Progenitor cell of endocrine pancreas (in vitro differentiated cells): Measurements from ENCODE around the gene WDR20. TPM values are rescaled to one million over a fixed set of nuclear protein-coding genes. Genes with fewer than 3 reads are reported as not detected.

Experiments used
- DNase-seq: peaks from one replicate; pipeline ENCODE4 v3.0.0; 2021; ENCODE audit warnings: low spot score; ENCODE audit not compliant: unreplicated experiment
- H3K27ac Mint-ChIP-seq: 2 replicates; pipeline ENCODE4 v1.8.0; 2021; ENCODE audit warnings: mild to moderate bottlenecking, moderate library complexity, mixed read lengths
- H3K27me3 Mint-ChIP-seq: 2 replicates; pipeline ENCODE4 v1.8.0; 2021; ENCODE audit warnings: mixed read lengths
- H3K36me3 Mint-ChIP-seq: 2 replicates; pipeline ENCODE4 v1.8.0; 2022; ENCODE audit warnings: mixed read lengths; ENCODE audit not compliant: insufficient read depth
- H3K4me1 Mint-ChIP-seq: 2 replicates; pipeline ENCODE4 v1.8.0; 2021; ENCODE audit warnings: low read depth, mixed read lengths
- H3K4me3 Mint-ChIP-seq: 2 replicates; pipeline ENCODE4 v1.8.0; 2021; ENCODE audit warnings: low read depth, mild to moderate bottlenecking, moderate library complexity, mixed read lengths
- H3K9me3 Mint-ChIP-seq: 2 replicates; pipeline ENCODE4 v1.8.0; 2021; ENCODE audit warnings: low read depth, mixed read lengths
- CTCF ChIP-seq: fragments of 200-600 bp; sonication (generic); IDR thresholded peaks from one replicate; pipeline ENCODE4 v1.5.0; 2021; ENCODE audit warnings: antibody characterized with exemption, mild to moderate bottlenecking; ENCODE audit not compliant: unreplicated experiment
- total RNA-seq: library from RNA; stranded (reverse); gene quantifications from 2 replicates; pipeline ENCODE4 v1.2.1, GENCODE V29; 2021

The WDR20 gene
- total RNA-seq, 1 donor from 2014 or later = 34.9 TPM

GRCh38 chr14:102157346-102157745 is 17.6 kb downstream of the WDR20 start:
- Mint-ChIP-seq H3K36me3 (peaks cover 5% of the 10 kb centered on the region), H3K9me3 (no peaks in the 10 kb centered on the region), H3K4me3 (no peak overlapping the region), H3K27ac (no peak overlapping the region), H3K27me3 (no peaks in the 10 kb centered on the region), H3K4me1 (peaks cover 13% of the 10 kb centered on the region)
- TF ChIP-seq CTCF = no peak
- DNase-seq = no peak

GRCh38 chr14:102158797-102159196 is 19.1 kb downstream of the WDR20 start:
- peaks cover 15% of the 10 kb centered on the region for H3K4me1 Mint-ChIP-seq
- DNase-seq = no peak
- H3K9me3 Mint-ChIP-seq = no peaks in the 10 kb centered on the region
- no peak overlapping the region for H3K27ac Mint-ChIP-seq
- TF ChIP-seq CTCF = no peak
- H3K27me3 Mint-ChIP-seq = no peaks in the 10 kb centered on the region
- no peak overlapping the region for H3K4me3 Mint-ChIP-seq
- no peaks in the 10 kb centered on the region for H3K36me3 Mint-ChIP-seq

- DNase-seq = no peak
- no peak for TF ChIP-seq CTCF
- Mint-ChIP-seq H3K36me3 (no peaks in the 10 kb centered on the region), H3K27me3 (no peaks in the 10 kb centered on the region), H3K27ac (peak overlapping the region; percentile 76), H3K4me3 (no peak overlapping the region), H3K9me3 (no peaks in the 10 kb centered on the region), H3K4me1 (peaks cover 10% of the 10 kb centered on the region)
Observed at GRCh38 chr14:102159841-102160240, 20.1 kb downstream of the WDR20 start.

GRCh38 chr14:102162487-102162886 is 22.8 kb downstream of the WDR20 start:
- DNase-seq = no peak
- no peak overlapping the region for H3K4me3 Mint-ChIP-seq
- H3K4me1 Mint-ChIP-seq = peaks cover 13% of the 10 kb centered on the region
- no peak for TF ChIP-seq CTCF
- no peak overlapping the region for H3K27ac Mint-ChIP-seq
- H3K36me3 Mint-ChIP-seq = no peaks in the 10 kb centered on the region
- no peaks in the 10 kb centered on the region for H3K9me3 Mint-ChIP-seq
- no peaks in the 10 kb centered on the region for H3K27me3 Mint-ChIP-seq

- TF ChIP-seq CTCF = no peak
- no peaks in the 10 kb centered on the region for H3K9me3 Mint-ChIP-seq
- no peak overlapping the region for H3K4me3 Mint-ChIP-seq
- DNase-seq = no peak
- H3K36me3 Mint-ChIP-seq = peaks cover 2% of the 10 kb centered on the region
- peak overlapping the region; percentile 10 for H3K27ac Mint-ChIP-seq
- H3K4me1 Mint-ChIP-seq = peaks cover 22% of the 10 kb centered on the region
- H3K27me3 Mint-ChIP-seq = no peaks in the 10 kb centered on the region
Observed at GRCh38 chr14:102164241-102164641, 24.5 kb downstream of the WDR20 start.

GRCh38 chr14:102164965-102165364 is 25.3 kb downstream of the WDR20 start:
- DNase-seq = no peak
- H3K27ac Mint-ChIP-seq = no peak overlapping the region
- H3K36me3 Mint-ChIP-seq = peaks cover 2% of the 10 kb centered on the region

More at GRCh38 chr14:102164965-102165364, 25.3 kb downstream of the WDR20 start:
- no peak overlapping the region for H3K4me3 Mint-ChIP-seq
- H3K9me3 Mint-ChIP-seq = no peaks in the 10 kb centered on the region
- no peaks in the 10 kb centered on the region for H3K27me3 Mint-ChIP-seq
- TF ChIP-seq CTCF = no peak
- H3K4me1 Mint-ChIP-seq = peaks cover 22% of the 10 kb centered on the region
